K562 (cell line): ENCODE results near the gene GDF9. TPM values are rescaled to one million over a fixed set of nuclear protein-coding genes. Genes with fewer than 3 reads are reported as not detected.

Source experiments
- ASH1L ChIP-seq: fragments of 450-650 bp; IDR thresholded peaks from 2 replicates; pipeline ENCODE4 v1.6.1; 2018; ENCODE audit warnings: borderline replicate concordance, mild to moderate bottlenecking, low read depth; ENCODE audit not compliant: partially characterized antibody
- BACH1 ChIP-seq: fragments of 200-800 bp; sonication (Bioruptor generic); IDR thresholded peaks from 2 replicates; pipeline ENCODE4 v1.6.1; 2016; ENCODE audit warnings: missing genetic modification characterization, missing compliant biosample characterization
- BDP1 ChIP-seq: IDR thresholded peaks from 3 replicates; pipeline ENCODE4 v1.6.1; 2011; ENCODE audit not compliant: insufficient read length, insufficient read depth
- CBFB ChIP-seq: sonication (generic); formaldehyde crosslinking; IDR thresholded peaks from 2 replicates; pipeline ENCODE4 v1.4.0; 2020; ENCODE audit warnings: mild to moderate bottlenecking, missing genetic modification reagents
- CCNT2 ChIP-seq: IDR thresholded peaks from 2 replicates; pipeline ENCODE4 v1.6.1; 2011; ENCODE audit warnings: borderline replicate concordance, low read depth, mild to moderate bottlenecking, moderate library complexity, mixed read lengths, low read length; ENCODE audit not compliant: insufficient read length; ENCODE audit errors: extremely low read depth
- FOXK2 ChIP-seq, 2 experiments: fragments of 450-650 bp; IDR thresholded peaks in 1 of 2; conservative IDR thresholded peaks in 1 of 2; 2 replicates each; pipeline ENCODE4 v1.6.1; 2016; ENCODE audit warnings: low read depth in 2 of 2, mild to moderate bottlenecking in 1 of 2
- GTF2A2 ChIP-seq: IDR thresholded peaks from 2 replicates; pipeline ENCODE4 v1.6.1; 2016; ENCODE audit warnings: mild to moderate bottlenecking, missing genetic modification characterization, missing compliant biosample characterization
- HMG20A ChIP-seq: fragments of 450-650 bp; formaldehyde crosslinking; conservative IDR thresholded peaks from 2 replicates; pipeline ENCODE4 v1.4.0; 2020; ENCODE audit warnings: mild to moderate bottlenecking, mixed read lengths
- HSF4 ChIP-seq: fragments of 250-450 bp; sonication (Bioruptor Pico); IDR thresholded peaks from 2 replicates; pipeline ENCODE4 v2.1.2; 2022; ENCODE audit warnings: mild to moderate bottlenecking, moderate library complexity, borderline replicate concordance
- LEF1 ChIP-seq: fragments of 450-650 bp; IDR thresholded peaks from 2 replicates; pipeline ENCODE4 v1.6.1; 2016; ENCODE audit warnings: mild to moderate bottlenecking
- OTX1 ChIP-seq: fragments of 450-650 bp; formaldehyde crosslinking; IDR thresholded peaks from 2 replicates; pipeline ENCODE4 v1.4.0; 2022; ENCODE audit warnings: mild to moderate bottlenecking
- POLR2H ChIP-seq: IDR thresholded peaks from 2 replicates; pipeline ENCODE4 v1.6.1; 2016; ENCODE audit warnings: missing genetic modification characterization, low read depth, mild to moderate bottlenecking, control low read depth, missing compliant biosample characterization, moderate library complexity
- PRMT5 ChIP-seq: sonication (generic); formaldehyde crosslinking; IDR thresholded peaks from 2 replicates; pipeline ENCODE4 v1.5.0; 2020; ENCODE audit warnings: missing genetic modification reagents
- PRPF4 ChIP-seq: fragments of 200-400 bp; formaldehyde crosslinking; IDR thresholded peaks from one replicate; pipeline ENCODE4 v1.6.1; 2017; ENCODE audit warnings: low read length, low read depth, mild to moderate bottlenecking; ENCODE audit not compliant: insufficient read depth, poor library complexity, severe bottlenecking
- RB1 ChIP-seq: fragments of 450-650 bp; IDR thresholded peaks from 2 replicates; pipeline ENCODE4 v1.6.1; 2017; ENCODE audit warnings: low read depth, mild to moderate bottlenecking
- SOX6 ChIP-seq: fragments of 450-650 bp; IDR thresholded peaks from 2 replicates; pipeline ENCODE4 v1.6.1; 2014; ENCODE audit warnings: mild to moderate bottlenecking
- SP2 ChIP-seq: IDR thresholded peaks from 2 replicates; pipeline ENCODE4 v1.6.1; 2011; ENCODE audit warnings: mild to moderate bottlenecking, low read depth, low read length, moderate library complexity; ENCODE audit not compliant: poor library complexity, severe bottlenecking; ENCODE audit errors: extremely low read depth
- SRF ChIP-seq, 2 experiments: fragments of 250-450, 450-650 bp in 1 of 2; sonication (Bioruptor Pico) in 1 of 2; sonication (generic) in 1 of 2; formaldehyde crosslinking; IDR thresholded peaks; 2 replicates each; pipeline versions ENCODE4 v1.5.0 to v1.5.1; 2020 to 2022; ENCODE audit warnings: mild to moderate bottlenecking in 1 of 2, missing genetic modification reagents in 1 of 2
- THRA ChIP-seq: fragments of 450-650 bp; IDR thresholded peaks from 2 replicates; pipeline ENCODE4 v1.6.1; 2017; ENCODE audit warnings: mild to moderate bottlenecking, moderate library complexity
- ZC3H4 ChIP-seq: sonication (generic); formaldehyde crosslinking; IDR thresholded peaks from 2 replicates; pipeline ENCODE4 v1.9.0; 2021; ENCODE audit warnings: missing genetic modification reagents, borderline replicate concordance
- ZNF212 ChIP-seq: fragments of 450-650 bp; formaldehyde crosslinking; IDR thresholded peaks from 2 replicates; pipeline ENCODE4 v1.4.0; 2020; ENCODE audit warnings: mild to moderate bottlenecking
- ZNF316 ChIP-seq: fragments of 450-650 bp; IDR thresholded peaks from 2 replicates; pipeline ENCODE4 v1.6.1; 2016
- ZNF444 ChIP-seq: fragments of 250-450 bp; sonication (Bioruptor Pico); IDR thresholded peaks from 2 replicates; pipeline ENCODE4 v1.4.0; 2020; ENCODE audit warnings: mild to moderate bottlenecking, moderate library complexity
- ZNF764 ChIP-seq: fragments of 250-450 bp; sonication (Bioruptor Pico); IDR thresholded peaks from 2 replicates; pipeline ENCODE4 v1.4.0; 2020; ENCODE audit warnings: low read depth, mild to moderate bottlenecking, moderate library complexity
- ZNF780A ChIP-seq: fragments of 250-450 bp; sonication (Bioruptor Pico); IDR thresholded peaks from 2 replicates; pipeline ENCODE4 v1.5.0; 2021; ENCODE audit warnings: mild to moderate bottlenecking
- polyA plus RNA-seq, 8 experiments: library from polyadenylated mRNA; depleted of rRNA in 4 of 8; stranded (reverse) in 5 of 8; unstranded in 3 of 8; fragments of >200 nt; fragmentation: Nextera tagmentation in 2 of 8; fragmentation: Illumina TruSeq in 1 of 8; extraction: Ambion mirVana in 2 of 8; extraction: Trizol in 1 of 8; gene quantifications; 2 replicates each; pipeline versions ENCODE4 v1.2.1 to v1.2.3, GENCODE V29; 2011 to 2014; ENCODE audit warnings: inconsistent platforms in 1 of 8, missing spikeins in 1 of 8
- total RNA-seq, 7 experiments: library from RNA; depleted of rRNA in 6 of 7; stranded (reverse); fragments of >200 nt in 6 of 7; fragmentation: Illumina TruSeq in 2 of 7; extraction: Trizol in 2 of 7; gene quantifications; 2 replicates each; pipeline versions ENCODE4 v1.2.1 to v1.2.3, GENCODE V29; 2011 to 2021; ENCODE audit warnings: low replicate concordance in 1 of 7
- TF ChIP-seq, protein P1 (sequence below), 2 experiments: fragments of 450-650 bp; conservative IDR thresholded peaks; 2 replicates each; pipeline ENCODE4 v1.6.1; 2017; ENCODE audit warnings: mild to moderate bottlenecking in 2 of 2, moderate library complexity in 2 of 2
- TF ChIP-seq, protein P2 (sequence below): fragments of 250-450 bp; sonication (Bioruptor Pico); IDR thresholded peaks from 2 replicates; pipeline ENCODE4 v1.6.1; 2021; ENCODE audit warnings: mild to moderate bottlenecking

GDF9 gene
- total and polyA plus RNA-seq, 9 of the 15 experiments (the other 6 are each of a cell fraction or from before 2014, with no cell fraction given), result 0.10 to 0.70 (median 0.20) TPM; not detected in 1

GRCh38 chr5:132866342-132867045 is at the start of gene GDF9, which contains the start of gene UQCRQ (continued):
- TF ChIP-seq PRMT5, result no peak
- TF ChIP-seq, protein P1, sequence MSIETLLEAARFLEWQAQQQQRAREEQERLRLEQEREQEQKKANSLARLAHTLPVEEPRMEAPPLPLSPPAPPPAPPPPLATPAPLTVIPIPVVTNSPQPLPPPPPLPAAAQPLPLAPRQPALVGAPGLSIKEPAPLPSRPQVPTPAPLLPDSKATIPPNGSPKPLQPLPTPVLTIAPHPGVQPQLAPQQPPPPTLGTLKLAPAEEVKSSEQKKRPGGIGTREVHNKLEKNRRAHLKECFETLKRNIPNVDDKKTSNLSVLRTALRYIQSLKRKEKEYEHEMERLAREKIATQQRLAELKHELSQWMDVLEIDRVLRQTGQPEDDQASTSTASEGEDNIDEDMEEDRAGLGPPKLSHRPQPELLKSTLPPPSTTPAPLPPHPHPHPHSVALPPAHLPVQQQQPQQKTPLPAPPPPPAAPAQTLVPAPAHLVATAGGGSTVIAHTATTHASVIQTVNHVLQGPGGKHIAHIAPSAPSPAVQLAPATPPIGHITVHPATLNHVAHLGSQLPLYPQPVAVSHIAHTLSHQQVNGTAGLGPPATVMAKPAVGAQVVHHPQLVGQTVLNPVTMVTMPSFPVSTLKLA (conservative IDR thresholded peaks at IDR 0.05), result peak; percentile 51 to 82
- no peak for TF ChIP-seq HSF4
- no peak for TF ChIP-seq RB1
- peak; percentile 71 for TF ChIP-seq SOX6
- no peak for TF ChIP-seq OTX1 (CRISPR knock-in tag)
- TF ChIP-seq GTF2A2 (tag), result no peak
- no peak for TF ChIP-seq BACH1 (tag)
- peak; percentile 89; the same call in 1 of the 2 replicates for TF ChIP-seq ZC3H4 (CRISPR knock-in tag)
- TF ChIP-seq POLR2H, result peak; percentile 84
- no peak for TF ChIP-seq SP2
- TF ChIP-seq ZNF780A, result no peak
- no peak for TF ChIP-seq THRA
- peak in 1 of 2 experiments; percentile 67; a peak in 3 of 4 replicates for TF ChIP-seq SRF (CRISPR knock-in tag; IDR thresholded peaks at IDR 0.05)
- TF ChIP-seq PRPF4, result no peak
- no peak for TF ChIP-seq LEF1
- no peak for TF ChIP-seq HMG20A (CRISPR knock-in tag)
- TF ChIP-seq FOXK2 (conservative IDR thresholded peaks at IDR 0.05 in 1 of 2, IDR thresholded peaks at IDR 0.05 in 1 of 2; ENCODE audit: low read depth in 2 of 2), result peak; percentile 52 to 99; a peak in 3 of 4 replicates
- TF ChIP-seq CBFB (CRISPR knock-in tag), result peak; percentile 93
- TF ChIP-seq ZNF444 (CRISPR knock-in tag), result no peak
- no peak for TF ChIP-seq ZNF316
- TF ChIP-seq CCNT2, result no peak
- TF ChIP-seq ZNF212 (CRISPR knock-in tag), result no peak
- no peak for TF ChIP-seq ZNF764 (CRISPR knock-in tag)
- TF ChIP-seq, protein P2, sequence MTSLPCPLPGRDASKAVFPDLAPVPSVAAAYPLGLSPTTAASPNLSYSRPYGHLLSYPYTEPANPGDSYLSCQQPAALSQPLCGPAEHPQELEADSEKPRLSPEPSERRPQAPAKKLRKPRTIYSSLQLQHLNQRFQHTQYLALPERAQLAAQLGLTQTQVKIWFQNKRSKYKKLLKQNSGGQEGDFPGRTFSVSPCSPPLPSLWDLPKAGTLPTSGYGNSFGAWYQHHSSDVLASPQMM (CRISPR knock-in tag), result no peak
- TF ChIP-seq BDP1, result no peak
- TF ChIP-seq ASH1L, result peak; percentile 35
